Measurements from ENCODE around the gene MEX3A.

DNA sequence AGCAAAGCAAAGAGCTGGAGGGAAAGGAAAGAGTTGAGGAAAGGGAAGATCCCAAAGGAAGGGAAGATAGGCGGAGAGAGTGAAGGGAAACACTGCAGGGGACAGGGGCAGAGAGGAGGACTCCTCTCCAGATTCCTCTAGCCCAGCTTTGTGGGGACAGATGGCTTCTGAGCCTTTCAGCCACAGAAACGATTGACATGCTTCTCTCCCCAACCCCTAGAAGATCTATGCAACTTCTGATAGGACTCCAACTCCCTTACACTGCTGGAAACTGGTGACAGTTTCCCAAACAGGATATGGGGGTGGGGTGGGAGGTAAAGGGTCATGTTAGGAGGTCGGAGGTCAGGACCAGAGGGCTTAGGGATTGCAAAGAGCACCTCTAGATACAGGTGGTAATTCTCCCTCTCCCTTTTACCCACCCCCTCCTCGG lies 6.5 kb downstream of the MEX3A start:
- TF ChIP-seq TEAD4 (CRISPR knock-in tag; IDR thresholded peaks at IDR 0.05) (no peak), CREB1 (CRISPR knock-in tag; IDR thresholded peaks at IDR 0.05) (no peak), ELF4 (CRISPR knock-in tag; IDR thresholded peaks at IDR 0.05; ENCODE audit: low read depth) (no peak), ZNF138 (CRISPR knock-in tag; conservative IDR thresholded peaks at IDR 0.05) (no peak)
- TF ChIP-seq, protein P1, sequence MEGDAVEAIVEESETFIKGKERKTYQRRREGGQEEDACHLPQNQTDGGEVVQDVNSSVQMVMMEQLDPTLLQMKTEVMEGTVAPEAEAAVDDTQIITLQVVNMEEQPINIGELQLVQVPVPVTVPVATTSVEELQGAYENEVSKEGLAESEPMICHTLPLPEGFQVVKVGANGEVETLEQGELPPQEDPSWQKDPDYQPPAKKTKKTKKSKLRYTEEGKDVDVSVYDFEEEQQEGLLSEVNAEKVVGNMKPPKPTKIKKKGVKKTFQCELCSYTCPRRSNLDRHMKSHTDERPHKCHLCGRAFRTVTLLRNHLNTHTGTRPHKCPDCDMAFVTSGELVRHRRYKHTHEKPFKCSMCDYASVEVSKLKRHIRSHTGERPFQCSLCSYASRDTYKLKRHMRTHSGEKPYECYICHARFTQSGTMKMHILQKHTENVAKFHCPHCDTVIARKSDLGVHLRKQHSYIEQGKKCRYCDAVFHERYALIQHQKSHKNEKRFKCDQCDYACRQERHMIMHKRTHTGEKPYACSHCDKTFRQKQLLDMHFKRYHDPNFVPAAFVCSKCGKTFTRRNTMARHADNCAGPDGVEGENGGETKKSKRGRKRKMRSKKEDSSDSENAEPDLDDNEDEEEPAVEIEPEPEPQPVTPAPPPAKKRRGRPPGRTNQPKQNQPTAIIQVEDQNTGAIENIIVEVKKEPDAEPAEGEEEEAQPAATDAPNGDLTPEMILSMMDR (IDR thresholded peaks at IDR 0.05) = no peak

Measured in WTC11 (cell line).